ENCODE data around the gene LARP4B.

DNA sequence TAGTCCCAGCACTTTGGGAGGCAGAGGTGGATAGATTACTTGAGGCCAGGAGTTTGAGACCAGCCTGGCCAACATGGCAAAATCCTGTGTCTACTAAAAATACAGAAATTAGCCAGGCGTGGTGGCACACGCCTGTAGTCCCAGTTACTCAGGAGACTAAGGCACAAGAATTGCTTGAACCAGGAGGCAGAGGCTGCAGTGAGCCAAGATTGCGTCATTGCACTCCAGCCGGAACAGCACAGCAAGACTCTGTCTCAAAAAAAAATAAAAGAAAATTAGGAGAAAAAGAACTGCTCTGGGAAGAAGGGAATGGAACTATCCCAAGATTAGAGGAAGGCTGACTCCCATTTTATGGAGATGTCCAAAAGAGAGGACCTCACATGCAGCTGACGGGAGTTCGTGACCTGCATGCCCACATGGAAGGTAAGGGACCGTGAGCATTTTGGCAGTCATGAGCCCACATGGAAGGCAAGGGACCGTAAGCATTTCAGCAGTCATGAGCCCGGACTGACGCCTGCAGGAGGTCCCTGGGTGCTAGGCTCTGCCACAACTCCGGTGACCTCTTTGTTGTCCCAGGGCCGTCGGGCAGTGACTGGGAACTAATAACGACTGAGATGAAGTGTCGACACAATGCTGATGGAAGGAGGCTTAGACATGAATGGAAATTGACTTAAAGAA lies 38.1 kb upstream of the LARP4B start:
- TF ChIP-seq, protein P1, sequence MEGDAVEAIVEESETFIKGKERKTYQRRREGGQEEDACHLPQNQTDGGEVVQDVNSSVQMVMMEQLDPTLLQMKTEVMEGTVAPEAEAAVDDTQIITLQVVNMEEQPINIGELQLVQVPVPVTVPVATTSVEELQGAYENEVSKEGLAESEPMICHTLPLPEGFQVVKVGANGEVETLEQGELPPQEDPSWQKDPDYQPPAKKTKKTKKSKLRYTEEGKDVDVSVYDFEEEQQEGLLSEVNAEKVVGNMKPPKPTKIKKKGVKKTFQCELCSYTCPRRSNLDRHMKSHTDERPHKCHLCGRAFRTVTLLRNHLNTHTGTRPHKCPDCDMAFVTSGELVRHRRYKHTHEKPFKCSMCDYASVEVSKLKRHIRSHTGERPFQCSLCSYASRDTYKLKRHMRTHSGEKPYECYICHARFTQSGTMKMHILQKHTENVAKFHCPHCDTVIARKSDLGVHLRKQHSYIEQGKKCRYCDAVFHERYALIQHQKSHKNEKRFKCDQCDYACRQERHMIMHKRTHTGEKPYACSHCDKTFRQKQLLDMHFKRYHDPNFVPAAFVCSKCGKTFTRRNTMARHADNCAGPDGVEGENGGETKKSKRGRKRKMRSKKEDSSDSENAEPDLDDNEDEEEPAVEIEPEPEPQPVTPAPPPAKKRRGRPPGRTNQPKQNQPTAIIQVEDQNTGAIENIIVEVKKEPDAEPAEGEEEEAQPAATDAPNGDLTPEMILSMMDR (IDR thresholded peaks at IDR 0.05): no peak
- TF ChIP-seq POLR2A (IDR thresholded peaks at IDR 0.05): no peak

Data from testis (tissue), 2 donors.